HuH-7 (cell line): ENCODE measurements around the gene RCC2.
"Not testable (repeated sequence)": the region's sequence is repeated elsewhere in the genome, so short reads cannot be mapped to it uniquely, and the experiment has no call there.

ENCODE experiments used
- DNase-seq: peaks from one replicate; pipeline ENCODE4 v3.0.0; 2011; ENCODE audit warnings: low spot score

The RCC2 gene

DNA sequence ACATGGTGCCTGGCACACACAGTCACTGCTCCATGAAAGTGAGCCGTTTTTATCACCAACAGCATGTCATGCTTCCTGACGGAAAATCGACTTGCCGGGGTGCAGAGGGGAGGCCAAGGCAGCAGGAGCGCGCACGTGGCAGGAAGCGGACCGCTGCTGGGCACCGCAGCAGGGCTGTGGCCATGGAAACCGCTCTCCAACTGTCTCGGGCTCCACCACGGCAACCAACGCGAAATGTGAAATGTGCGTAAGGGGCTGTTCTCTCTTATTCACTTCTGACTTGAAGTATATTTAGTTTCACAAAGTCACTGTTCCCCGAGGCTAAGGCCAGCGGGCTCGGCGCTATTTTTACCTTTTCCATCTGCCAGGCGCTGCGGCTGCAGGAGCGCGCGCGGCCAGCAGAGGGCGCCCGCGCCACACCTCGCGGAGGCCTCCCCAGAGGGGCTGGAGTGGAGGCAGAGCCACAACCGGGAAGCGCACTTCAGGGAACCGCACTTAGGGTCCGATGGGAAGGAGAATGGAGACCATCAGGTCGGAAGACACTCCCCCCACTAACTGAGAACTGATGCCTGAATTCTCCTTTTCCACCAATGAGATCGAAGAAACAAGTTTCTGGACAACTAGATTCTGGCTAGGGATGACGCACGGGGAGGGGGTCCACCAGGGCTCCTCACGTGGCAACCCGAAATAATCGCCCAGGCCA is 19.7 kb downstream of the RCC2 start:
- DNase-seq, result peak; percentile 88

- DNase-seq, result no peak
Measured at GRCh38 chr1:17416389-17416788, 23.1 kb downstream of the RCC2 start.

- DNase-seq, result no peak
Measured at GRCh38 chr1:17414022-17414421, 25.5 kb downstream of the RCC2 start.

DNA sequence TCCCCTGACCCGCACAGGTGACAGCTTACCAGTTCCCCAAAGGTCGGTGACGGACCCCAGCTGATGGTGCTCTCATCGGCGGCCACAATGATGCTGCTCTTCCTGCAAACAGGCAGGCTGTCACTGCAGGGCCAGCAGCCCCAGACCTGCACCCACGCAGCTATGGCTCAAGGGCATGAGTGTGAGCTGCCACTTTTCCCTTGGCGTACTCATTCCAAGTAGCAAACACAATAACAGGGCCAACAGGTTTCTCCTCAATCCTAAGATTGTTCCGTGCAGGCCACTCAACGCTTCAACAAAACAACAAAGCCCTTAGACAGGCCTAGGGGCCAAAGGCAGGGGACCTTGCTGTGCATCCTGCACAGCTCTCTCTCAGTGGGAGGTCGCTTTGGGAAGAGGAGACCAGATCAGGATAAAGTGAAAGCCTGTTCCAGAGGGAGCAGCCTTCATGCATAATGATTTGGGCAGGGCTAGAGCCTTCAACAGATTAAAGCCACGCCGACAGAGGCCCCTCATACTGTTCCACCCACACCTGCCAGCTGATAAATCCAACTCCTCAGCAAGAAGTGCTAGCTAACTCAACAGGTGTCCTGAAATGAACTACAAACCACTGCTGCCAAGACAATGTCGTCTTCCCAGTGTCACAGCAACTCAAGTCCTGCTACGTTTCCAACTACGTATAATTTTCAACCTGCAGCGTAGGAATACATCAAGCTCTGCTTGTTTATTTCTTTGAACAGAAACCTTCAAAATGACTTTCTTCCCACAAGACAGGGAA is 27.2 kb downstream of the RCC2 start:
- DNase-seq, result no peak

DNA sequence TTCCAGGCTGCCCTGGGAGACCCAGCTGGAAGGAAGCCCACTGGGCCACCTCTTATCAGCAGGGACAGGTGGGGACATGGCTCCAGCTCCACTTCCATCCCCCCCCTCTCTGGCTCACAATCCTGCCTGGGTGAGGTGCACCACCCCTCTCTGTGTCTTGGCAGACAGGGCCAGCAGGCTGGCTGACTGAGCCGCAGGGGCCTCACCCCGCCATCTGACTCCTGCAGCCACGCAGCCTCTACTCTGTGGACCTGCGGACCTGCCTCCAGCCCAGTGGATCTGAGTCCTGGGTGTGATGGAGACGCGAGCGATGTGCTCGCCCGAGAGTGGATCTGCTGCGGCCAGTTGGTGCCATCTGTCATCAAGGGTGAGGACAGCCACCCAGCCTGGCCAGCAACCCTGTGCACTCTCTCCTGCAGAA is 30.1 kb downstream of the RCC2 start:
- DNase-seq, result no peak

- not testable (repeated sequence) for DNase-seq
Measured at GRCh38 chr1:17407786-17408514, 31.5 kb downstream of the RCC2 start.

GRCh38 chr1:17406760-17407475 is 32.6 kb downstream of the RCC2 start:
- not testable (repeated sequence) for DNase-seq

DNA sequence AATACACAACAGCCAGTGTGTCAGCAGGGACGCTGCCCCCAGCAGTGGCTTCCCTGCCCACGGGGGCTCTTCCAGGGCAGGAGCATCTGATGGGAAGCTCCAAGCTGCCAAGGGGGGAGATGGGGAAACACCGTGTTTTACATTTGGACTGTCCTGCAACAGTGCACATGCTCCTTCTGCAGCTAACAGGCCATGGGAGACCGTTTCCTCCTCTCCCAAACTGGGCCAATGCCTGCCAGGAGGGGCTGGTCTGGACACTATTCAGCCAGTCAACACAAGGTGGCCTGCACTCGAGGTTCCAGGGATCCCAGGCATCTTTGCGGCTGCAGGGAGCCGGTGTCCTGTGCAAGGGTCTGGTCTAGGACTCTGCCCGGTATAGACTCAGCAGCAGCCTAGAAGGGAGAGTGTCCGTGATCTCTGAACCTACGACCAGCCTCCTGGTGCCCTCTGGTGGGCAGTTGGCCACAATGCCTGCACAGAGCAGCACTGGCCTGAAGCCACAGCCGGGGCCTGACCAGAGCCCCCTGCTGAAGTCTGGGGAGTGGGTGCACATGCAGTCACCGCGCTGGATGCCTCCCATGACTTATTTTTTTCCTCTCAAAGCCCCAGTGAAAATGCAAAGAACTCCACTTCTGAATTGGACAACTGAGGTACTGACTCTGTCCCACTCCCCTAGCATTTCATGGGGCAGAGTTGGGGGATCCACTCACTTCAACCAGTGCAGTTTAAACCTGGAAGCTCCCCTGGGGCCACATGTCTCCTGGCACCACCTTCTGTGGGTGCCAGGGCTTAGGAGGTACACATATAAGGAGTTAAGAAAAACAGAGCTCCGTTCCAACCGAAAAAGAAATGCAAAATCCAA is 33.3 kb downstream of the RCC2 start:
- peak; percentile 87 for DNase-seq

GRCh38 chr1:17404820-17405219 is 34.7 kb downstream of the RCC2 start:
- DNase-seq, result no peak

- no peak for DNase-seq
Measured at GRCh38 chr1:17404034-17404684, 35.3 kb downstream of the RCC2 start.

DNA sequence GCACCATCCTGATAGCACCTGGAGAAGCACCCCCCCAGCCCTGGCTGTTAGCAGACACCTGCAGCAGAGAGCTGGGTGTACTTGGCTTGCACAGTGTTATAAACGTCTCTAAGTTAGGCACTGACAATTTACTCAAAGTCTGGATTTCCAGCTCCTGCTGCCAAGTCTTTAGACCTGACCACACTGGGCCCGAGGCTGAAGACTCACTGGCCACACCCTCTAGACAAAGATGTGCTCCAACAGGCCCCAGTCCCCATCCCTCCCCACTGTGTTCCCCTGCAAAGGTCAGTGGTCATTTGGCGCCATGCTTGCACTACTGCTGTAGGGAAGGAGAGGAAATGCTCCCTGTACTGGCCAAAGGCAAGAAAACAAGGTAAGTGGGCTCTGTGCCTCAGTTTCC is 36.4 kb downstream of the RCC2 start:
- DNase-seq, result no peak

DNA sequence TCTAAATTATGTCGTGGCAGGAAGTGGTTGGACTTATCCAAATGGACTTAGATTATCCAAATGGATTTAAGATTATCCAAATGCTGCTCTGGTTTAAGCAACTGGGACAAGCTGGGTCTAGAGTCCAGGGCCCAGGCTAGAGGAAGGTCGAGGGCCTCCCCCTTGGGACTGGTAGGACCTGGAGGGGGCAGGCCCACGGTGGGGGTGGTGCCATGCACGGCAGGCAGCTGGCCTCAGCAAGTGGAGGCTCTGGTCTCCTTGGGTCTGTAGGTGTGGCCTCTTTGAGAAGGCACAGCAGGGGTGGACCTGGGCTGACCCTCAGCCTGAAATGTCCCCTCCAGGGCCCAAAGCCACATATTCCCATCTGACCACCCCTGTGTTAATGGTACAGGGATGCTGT is 37.6 kb downstream of the RCC2 start:
- DNase-seq, result no peak

DNA sequence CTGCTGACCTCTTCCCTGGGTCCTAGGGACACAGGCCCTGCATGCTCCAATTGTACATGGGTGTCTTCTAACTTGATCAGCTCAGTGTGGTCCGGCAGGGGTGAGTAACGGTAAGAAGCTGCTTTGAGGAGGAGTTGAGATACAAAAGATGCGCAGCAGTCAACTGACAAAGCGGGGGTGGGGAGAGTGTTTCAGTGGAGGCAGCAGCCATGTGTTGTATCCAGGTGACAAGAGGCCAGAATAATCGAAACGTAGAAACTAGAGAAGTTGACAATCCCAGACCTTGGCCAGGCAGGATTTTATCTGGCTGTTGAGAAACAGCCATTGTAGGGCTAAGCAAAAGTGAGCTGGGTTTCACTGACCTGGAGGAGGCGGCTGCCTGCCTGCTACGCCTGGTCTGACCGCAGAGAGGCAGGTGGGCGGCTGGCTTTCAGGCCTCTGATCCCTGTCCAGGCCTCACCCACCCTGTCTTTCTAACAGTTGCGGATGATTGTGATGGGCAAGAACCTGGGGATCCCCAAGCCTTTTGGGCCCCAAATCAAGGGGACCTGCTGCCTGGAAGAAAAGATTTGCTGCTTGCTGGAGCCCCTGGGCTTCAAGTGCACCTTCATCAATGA is 38.6 kb downstream of the RCC2 start:
- no peak for DNase-seq

DNA sequence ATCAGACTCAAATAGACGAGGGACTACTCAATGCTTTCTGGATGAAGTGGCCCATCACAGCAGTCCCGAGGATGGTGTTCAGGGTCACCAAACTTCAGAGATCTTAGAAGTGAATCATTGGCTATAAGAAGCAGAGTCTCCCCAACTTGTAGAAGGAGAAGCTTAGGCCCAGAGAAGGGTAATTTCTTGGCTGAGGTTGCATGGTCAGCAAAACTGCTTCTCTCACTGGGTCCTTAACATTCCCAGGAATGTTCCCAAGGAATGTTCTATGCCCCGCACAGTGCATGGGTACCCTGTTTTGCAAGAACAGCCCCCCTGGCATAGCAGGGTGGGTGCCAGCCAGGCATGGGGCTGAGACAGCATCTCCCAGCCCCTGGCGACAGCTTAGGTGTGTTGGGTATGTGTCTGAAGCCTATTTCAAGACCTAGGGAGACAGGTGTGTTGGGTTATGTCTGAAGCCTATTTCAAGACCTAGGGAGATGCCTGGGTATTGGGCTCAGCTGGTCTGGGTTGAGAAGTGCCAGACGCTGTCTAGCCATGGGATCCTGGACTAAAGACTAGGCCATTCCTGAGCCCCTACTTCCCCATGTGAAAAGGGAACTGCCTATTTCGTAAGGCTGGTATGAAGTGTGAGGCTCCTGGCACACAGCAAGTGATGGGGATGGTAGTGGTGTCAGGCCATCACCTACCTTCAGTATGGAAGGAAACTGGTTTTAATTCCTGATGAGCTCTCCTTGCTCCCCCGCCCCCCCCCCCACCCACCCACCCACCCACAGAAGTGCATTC is 41.4 kb downstream of the RCC2 start:
- no peak for DNase-seq

DNA sequence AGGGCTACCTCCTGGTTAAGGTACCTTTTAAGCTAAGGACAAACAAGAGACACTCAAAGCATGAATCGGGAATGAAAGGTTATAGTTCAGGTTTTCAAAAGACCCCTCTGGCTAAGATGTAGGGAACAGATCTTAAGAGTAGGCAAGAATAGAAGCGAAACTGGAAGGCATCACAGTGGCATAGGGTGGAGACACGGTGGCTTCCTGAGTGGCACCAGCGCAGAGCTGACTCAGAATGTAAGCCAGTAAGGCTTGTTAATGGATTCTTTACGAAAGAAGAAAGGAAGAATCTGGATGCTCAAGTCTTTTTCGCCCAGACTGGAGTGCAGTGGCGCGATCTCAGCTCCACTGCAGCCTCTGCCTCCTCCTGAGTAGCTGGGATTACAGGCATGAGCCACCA is 46.2 kb downstream of the RCC2 start:
- DNase-seq, result no peak

DNA sequence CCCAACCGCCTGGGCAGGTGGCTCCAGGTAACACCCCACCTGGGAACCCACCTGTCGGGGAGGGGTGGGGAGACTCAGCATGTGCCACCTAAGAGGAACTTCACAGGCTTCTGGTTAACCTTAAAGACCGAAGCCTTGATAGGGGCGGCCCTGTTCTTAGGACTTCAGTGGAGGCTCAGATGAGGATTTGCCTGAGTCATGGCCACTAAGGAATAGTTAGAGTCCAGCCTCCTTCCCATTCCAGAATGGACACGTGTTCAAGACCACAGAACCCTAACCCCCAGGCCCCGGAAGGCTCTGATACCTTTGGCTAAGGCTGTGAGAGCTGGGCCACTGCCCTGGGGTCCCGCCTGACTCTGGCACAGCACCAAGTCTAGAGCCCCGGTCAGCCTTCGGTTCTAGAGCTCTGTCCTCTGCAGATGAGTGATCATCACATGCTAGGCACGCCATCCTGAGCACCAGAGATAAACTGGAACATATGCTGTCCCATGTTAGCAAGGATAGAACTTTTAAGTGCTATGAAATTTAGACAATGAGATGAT is 47.2 kb downstream of the RCC2 start:
- no peak for DNase-seq

GRCh38 chr1:17381161-17381560 is 58.3 kb downstream of the RCC2 start:
- no peak for DNase-seq

DNA sequence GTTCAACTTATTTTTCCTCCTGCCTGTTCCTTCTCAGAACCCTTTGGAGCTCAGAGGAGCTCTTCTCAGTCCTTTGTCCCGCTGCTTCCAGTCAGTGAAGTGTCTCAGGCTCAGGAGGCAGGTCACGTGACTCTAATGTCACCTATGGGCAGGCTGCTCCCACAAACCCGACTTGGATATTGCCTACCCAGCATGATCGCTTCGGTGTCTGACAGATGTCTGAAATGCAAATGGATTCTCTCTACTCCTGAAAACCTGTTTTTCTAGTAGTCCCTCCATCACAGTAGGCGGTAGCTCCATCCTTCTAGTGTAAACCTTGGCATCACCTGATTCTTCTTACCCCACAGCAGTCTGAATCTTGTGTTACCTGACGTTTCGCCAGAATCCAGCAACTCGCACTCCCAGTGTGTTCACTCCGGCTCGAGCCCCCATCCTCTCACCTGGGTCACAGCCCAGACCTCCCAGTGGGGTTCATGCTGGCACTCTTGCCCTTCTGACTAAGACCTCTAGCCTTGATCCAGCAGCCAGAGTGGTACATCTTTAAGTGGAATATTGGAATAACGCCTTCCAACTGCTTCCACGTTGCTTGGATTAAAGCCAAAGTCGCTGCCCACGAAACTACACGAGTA is 62.0 kb downstream of the RCC2 start:
- DNase-seq, result no peak

GRCh38 chr1:17375651-17376050 is 63.8 kb downstream of the RCC2 start:
- DNase-seq, result no peak
